H1 (cell line): ENCODE measurements around the gene CDH11. TPM values are rescaled to one million over a fixed set of nuclear protein-coding genes. Genes with fewer than 3 reads are reported as not detected.

ENCODE experiments used
- CEBPB ChIP-seq: IDR thresholded peaks from 2 replicates; pipeline ENCODE4 v1.6.1; 2012; ENCODE audit warnings: low read depth, low read length
- polyA plus RNA-seq, 7 experiments: library from polyadenylated mRNA; depleted of rRNA in 3 of 7; stranded (reverse) in 5 of 7; unstranded in 2 of 7; fragments of >200 nt in 5 of 7; fragments of 200-250 nt in 2 of 7; gene quantifications; 1 replicate in 5 of 7; 2 replicates in 1 of 7; 4 replicates in 1 of 7; pipeline versions ENCODE4 v1.2.1 to v1.2.3, GENCODE V29; 2011 to 2013; ENCODE audit warnings: missing spikeins in 2 of 7, mixed read lengths in 2 of 7
- total RNA-seq: library from RNA; stranded (reverse); fragmentation: NEBNext Ultra II Directional; extraction: Animal tissue kit (Norgen Biotek cat#: 25700); gene quantifications from 2 replicates; pipeline ENCODE4 v1.2.1, GENCODE V29; 2021

The CDH11 gene
- total and polyA plus RNA-seq, 2 of the 8 experiments (the other 6 are each of a cell fraction or from before 2014, with no cell fraction given), result 3.3 to 8.4 TPM

DNA sequence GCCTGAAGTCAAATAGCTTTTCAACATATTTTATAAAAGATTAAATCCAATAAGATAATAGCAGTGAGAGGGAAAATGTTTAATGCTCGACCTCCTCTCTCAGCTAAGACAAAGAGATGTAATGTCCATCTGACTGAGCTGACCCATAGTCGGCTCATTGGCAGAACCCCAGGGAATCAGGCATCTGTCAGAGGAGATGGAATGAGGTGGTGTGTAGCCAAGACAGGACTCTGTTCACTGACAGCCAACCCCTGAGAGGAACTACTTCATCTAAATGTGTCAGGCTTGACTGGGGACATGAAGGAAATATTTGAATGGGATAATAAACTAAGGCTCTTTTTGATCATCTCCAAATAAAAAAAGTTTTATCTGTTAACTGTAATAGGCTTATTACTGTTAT is 188.0 kb downstream of the CDH11 start (continued):
- TF ChIP-seq CEBPB, result no peak
